Measurements from ENCODE around the gene BTBD9.

DNA sequence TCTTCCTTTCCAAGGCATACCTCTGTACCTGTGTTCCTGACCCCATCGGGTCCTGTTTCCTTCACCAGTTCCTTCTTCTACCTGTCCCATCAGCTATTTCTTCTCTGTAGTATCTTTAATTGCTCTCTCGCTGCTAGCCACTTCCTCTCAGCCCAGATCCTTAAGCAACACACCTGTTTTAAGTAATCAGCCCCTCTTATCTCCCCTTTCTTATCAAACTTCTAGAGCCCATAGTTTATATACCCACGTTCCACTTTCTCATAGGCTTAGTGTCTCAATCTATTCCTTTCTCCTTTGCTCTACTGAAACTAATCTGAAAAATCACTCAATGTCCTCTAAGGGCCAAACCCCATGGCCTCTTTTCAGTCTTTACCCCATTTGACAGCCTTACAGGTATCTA lies 239.6 kb downstream of the BTBD9 start:
- TF ChIP-seq POLR2AphosphoS5 (IDR thresholded peaks at IDR 0.05; ENCODE audit: borderline replicate concordance, low read depth, low read length) (no peak), EZH2 (IDR thresholded peaks at IDR 0.05) (no peak), FOXP2 (optimal IDR thresholded peaks at IDR 0.05; ENCODE audit: control extremely low read depth, extremely low read length, insufficient read depth) (no peak)
